MM.1S (cell line): Measurements from ENCODE around the gene OR2D2.

Experiments
- EZH2 ChIP-seq: fragments of 300-600 bp; sonication (generic); optimal IDR thresholded peaks from 2 replicates; pipeline ENCODE3; 2017; ENCODE audit warnings: low read depth, mild to moderate bottlenecking, antibody characterized with exemption, low read length, mixed read lengths
- EZH2phosphoT487 ChIP-seq: fragments of 300-600 bp; sonication (generic); IDR thresholded peaks from 2 replicates; pipeline ENCODE4 v1.6.1; 2018; ENCODE audit warnings: antibody characterized with exemption, low read length
- TF ChIP-seq, protein P1 (sequence below): fragments of 300-600 bp; sonication (generic); IDR thresholded peaks from 2 replicates; pipeline ENCODE4 v1.5.1; 2016; ENCODE audit warnings: antibody characterized with exemption, low read length, mixed read lengths

DNA sequence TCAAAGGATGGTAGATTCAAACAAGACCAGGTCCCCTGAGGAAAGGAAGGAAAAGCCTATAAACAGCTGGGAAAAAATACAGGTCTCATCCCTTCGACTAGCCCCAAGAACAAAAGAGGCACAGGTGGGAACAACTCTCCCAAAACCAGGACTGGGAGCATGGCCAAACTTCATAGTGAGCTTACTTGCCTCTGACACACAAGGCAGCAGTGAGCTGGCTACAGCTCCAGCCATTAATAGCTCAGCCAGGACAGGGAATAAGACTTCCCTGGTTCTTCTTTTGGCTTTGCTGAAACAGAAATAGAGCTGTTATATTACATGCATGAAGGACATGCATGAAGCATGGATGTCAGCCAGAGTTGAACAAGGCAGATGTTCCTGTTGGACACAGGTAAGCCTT, 29.3 kb downstream of the OR2D2 start, which contains the start of gene OR10A2:
- TF ChIP-seq, protein P1, sequence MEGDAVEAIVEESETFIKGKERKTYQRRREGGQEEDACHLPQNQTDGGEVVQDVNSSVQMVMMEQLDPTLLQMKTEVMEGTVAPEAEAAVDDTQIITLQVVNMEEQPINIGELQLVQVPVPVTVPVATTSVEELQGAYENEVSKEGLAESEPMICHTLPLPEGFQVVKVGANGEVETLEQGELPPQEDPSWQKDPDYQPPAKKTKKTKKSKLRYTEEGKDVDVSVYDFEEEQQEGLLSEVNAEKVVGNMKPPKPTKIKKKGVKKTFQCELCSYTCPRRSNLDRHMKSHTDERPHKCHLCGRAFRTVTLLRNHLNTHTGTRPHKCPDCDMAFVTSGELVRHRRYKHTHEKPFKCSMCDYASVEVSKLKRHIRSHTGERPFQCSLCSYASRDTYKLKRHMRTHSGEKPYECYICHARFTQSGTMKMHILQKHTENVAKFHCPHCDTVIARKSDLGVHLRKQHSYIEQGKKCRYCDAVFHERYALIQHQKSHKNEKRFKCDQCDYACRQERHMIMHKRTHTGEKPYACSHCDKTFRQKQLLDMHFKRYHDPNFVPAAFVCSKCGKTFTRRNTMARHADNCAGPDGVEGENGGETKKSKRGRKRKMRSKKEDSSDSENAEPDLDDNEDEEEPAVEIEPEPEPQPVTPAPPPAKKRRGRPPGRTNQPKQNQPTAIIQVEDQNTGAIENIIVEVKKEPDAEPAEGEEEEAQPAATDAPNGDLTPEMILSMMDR, result no peak
- TF ChIP-seq EZH2 (no peak), EZH2phosphoT487 (no peak)
